Neural cell (in vitro differentiated cells): ENCODE measurements around the gene CELF4. TPM values are rescaled to one million over a fixed set of nuclear protein-coding genes. Genes with fewer than 3 reads are reported as not detected.

Source experiments
- H2AFZ ChIP-seq: fragments of 200-600, 300-800 bp; sonication (generic), shearing (Covaris generic); 2 replicates; pipeline ENCODE4 v1.6.0; 2014; ENCODE audit warnings: low read depth, mild to moderate bottlenecking, antibody characterized with exemption, low read length, moderate library complexity
- H3F3A ChIP-seq: fragments of 200-600 bp; shearing (Covaris generic); 2 replicates; pipeline ENCODE4 v1.6.1; 2016; ENCODE audit warnings: mild to moderate bottlenecking, moderate library complexity, mixed read lengths, antibody characterized with exemption, low read length; ENCODE audit not compliant: insufficient read depth, poor library complexity, severe bottlenecking
- H3K27ac ChIP-seq: fragments of 200-600, 300-800 bp; sonication (generic), shearing (Covaris generic); 2 replicates; pipeline ENCODE4 v1.5.1; 2014; ENCODE audit warnings: mild to moderate bottlenecking, low read length, moderate library complexity
- H3K27me3 ChIP-seq: fragments of 300-800, 200-600 bp; sonication (generic), shearing (Covaris generic); 2 replicates; pipeline ENCODE4 v1.6.0; 2014; ENCODE audit warnings: mild to moderate bottlenecking, low read depth, low read length, moderate library complexity; ENCODE audit not compliant: insufficient read depth
- H3K36me3 ChIP-seq: fragments of 300-800, 200-600 bp; sonication (generic), shearing (Covaris generic); 2 replicates; pipeline ENCODE4 v1.5.1; 2014; ENCODE audit warnings: mild to moderate bottlenecking, antibody characterized with exemption, low read length, moderate library complexity; ENCODE audit not compliant: insufficient read depth
- H3K4me2 ChIP-seq: fragments of 300-800, 200-600 bp; sonication (generic), shearing (Covaris generic); 2 replicates; pipeline ENCODE4 v1.6.0; 2014; ENCODE audit warnings: mild to moderate bottlenecking, low read length
- H3K4me3 ChIP-seq: fragments of 300-800, 200-600 bp; sonication (generic), shearing (Covaris generic); 2 replicates; pipeline ENCODE4 v1.5.1; 2014; ENCODE audit warnings: mild to moderate bottlenecking, low read length, moderate library complexity
- H3K79me2 ChIP-seq: fragments of 200-600 bp; shearing (Covaris generic); replicated peaks from 2 replicates; pipeline ENCODE4 v1.6.0; 2014; ENCODE audit warnings: mild to moderate bottlenecking, low read length, moderate library complexity; ENCODE audit not compliant: insufficient read depth
- H3K9ac ChIP-seq: fragments of 300-800, 200-600 bp; sonication (generic), shearing (Covaris generic); 2 replicates; pipeline ENCODE4 v1.6.1; 2016; ENCODE audit warnings: mild to moderate bottlenecking, low read length, mixed read lengths
- H3K9me2 ChIP-seq: fragments of 200-600 bp; shearing (Covaris generic); 2 replicates; pipeline ENCODE4 v1.6.1; 2016; ENCODE audit warnings: mild to moderate bottlenecking, low read length, mixed read lengths; ENCODE audit not compliant: insufficient read depth
- H3K9me3 ChIP-seq: fragments of 200-600, 300-800 bp; sonication (generic), shearing (Covaris generic); 2 replicates; pipeline ENCODE4 v1.6.1; 2016; ENCODE audit warnings: mild to moderate bottlenecking, mixed run types, low read length, moderate library complexity, mixed read lengths
- H4K20me1 ChIP-seq: fragments of 200-600 bp; shearing (Covaris generic); 2 replicates; pipeline ENCODE4 v1.6.1; 2016; ENCODE audit warnings: mild to moderate bottlenecking, mixed run types; ENCODE audit not compliant: insufficient read depth
- EP300 ChIP-seq: fragments of 450-650 bp; conservative IDR thresholded peaks from 2 replicates; pipeline ENCODE4 v1.6.1; 2014; ENCODE audit warnings: antibody characterized with exemption, mild to moderate bottlenecking, moderate library complexity; ENCODE audit not compliant: poor library complexity, severe bottlenecking
- EZH2 ChIP-seq: fragments of 200-600, 300-800 bp; shearing (Covaris generic), sonication (generic); IDR thresholded peaks from 2 replicates; pipeline ENCODE4 v1.6.1; 2014; ENCODE audit warnings: antibody characterized with exemption, low read length, borderline replicate concordance, mild to moderate bottlenecking; ENCODE audit not compliant: insufficient read depth, poor library complexity, severe bottlenecking
- MXI1 ChIP-seq: fragments of 450-650 bp; conservative IDR thresholded peaks from 2 replicates; pipeline ENCODE4 v1.6.1; 2014; ENCODE audit warnings: antibody characterized with exemption, mild to moderate bottlenecking; ENCODE audit not compliant: poor library complexity, severe bottlenecking
- POLR2AphosphoS5 ChIP-seq: IDR thresholded peaks from 2 replicates; pipeline ENCODE4 v1.6.1; 2012
- RAD21 ChIP-seq: fragments of 450-650 bp; conservative IDR thresholded peaks from 2 replicates; pipeline ENCODE4 v1.6.1; 2014; ENCODE audit warnings: antibody characterized with exemption, mild to moderate bottlenecking, moderate library complexity
- REST ChIP-seq: IDR thresholded peaks from 2 replicates; pipeline ENCODE4 v1.6.1; 2012; ENCODE audit warnings: borderline replicate concordance
- SMC3 ChIP-seq: fragments of 450-650 bp; conservative IDR thresholded peaks from 2 replicates; pipeline ENCODE4 v1.6.1; 2014; ENCODE audit warnings: antibody characterized with exemption, mild to moderate bottlenecking, moderate library complexity; ENCODE audit not compliant: poor library complexity
- TAF1 ChIP-seq: IDR thresholded peaks from 2 replicates; pipeline ENCODE4 v1.6.1; 2012; ENCODE audit warnings: low read depth
- polyA plus RNA-seq: library from polyadenylated mRNA; depleted of rRNA; stranded (reverse); fragments of >200 nt; gene quantifications from 2 replicates; pipeline ENCODE4 v1.2.3, GENCODE V29; 2014
- TF ChIP-seq, protein P1 (sequence below): fragments of 450-650 bp; IDR thresholded peaks from 2 replicates; pipeline ENCODE4 v1.5.1; 2014; ENCODE audit warnings: antibody characterized with exemption, mild to moderate bottlenecking, moderate library complexity; ENCODE audit not compliant: poor library complexity, severe bottlenecking

The CELF4 gene
- polyA plus RNA-seq, 1 donor from 2014 or later, result 191 TPM

- Histone ChIP-seq H3K27ac (no peak overlapping the region), H3K4me2 (no peak overlapping the region), H3K79me2 (no peaks in the 10 kb centered on the region), H3K27me3 (no peaks in the 10 kb centered on the region), H4K20me1 (peaks cover 8% of the 10 kb centered on the region), H3K9ac (no peak overlapping the region), H3K9me3 (no peaks in the 10 kb centered on the region), H3F3A (no peaks in the 10 kb centered on the region), H3K9me2 (no peaks in the 10 kb centered on the region), H2AFZ (no peak overlapping the region), H3K4me3 (no peak overlapping the region), H3K36me3 (no peaks in the 10 kb centered on the region)
- TF ChIP-seq MXI1 (no peak), RAD21 (no peak), EZH2 (no peak), SMC3 (no peak), REST (no peak), TAF1 (no peak), POLR2AphosphoS5 (no peak), EP300 (no peak)
- TF ChIP-seq, protein P1, sequence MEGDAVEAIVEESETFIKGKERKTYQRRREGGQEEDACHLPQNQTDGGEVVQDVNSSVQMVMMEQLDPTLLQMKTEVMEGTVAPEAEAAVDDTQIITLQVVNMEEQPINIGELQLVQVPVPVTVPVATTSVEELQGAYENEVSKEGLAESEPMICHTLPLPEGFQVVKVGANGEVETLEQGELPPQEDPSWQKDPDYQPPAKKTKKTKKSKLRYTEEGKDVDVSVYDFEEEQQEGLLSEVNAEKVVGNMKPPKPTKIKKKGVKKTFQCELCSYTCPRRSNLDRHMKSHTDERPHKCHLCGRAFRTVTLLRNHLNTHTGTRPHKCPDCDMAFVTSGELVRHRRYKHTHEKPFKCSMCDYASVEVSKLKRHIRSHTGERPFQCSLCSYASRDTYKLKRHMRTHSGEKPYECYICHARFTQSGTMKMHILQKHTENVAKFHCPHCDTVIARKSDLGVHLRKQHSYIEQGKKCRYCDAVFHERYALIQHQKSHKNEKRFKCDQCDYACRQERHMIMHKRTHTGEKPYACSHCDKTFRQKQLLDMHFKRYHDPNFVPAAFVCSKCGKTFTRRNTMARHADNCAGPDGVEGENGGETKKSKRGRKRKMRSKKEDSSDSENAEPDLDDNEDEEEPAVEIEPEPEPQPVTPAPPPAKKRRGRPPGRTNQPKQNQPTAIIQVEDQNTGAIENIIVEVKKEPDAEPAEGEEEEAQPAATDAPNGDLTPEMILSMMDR, result no peak
Observed at GRCh38 chr18:37495354-37495753, 70.2 kb downstream of the CELF4 start.

DNA sequence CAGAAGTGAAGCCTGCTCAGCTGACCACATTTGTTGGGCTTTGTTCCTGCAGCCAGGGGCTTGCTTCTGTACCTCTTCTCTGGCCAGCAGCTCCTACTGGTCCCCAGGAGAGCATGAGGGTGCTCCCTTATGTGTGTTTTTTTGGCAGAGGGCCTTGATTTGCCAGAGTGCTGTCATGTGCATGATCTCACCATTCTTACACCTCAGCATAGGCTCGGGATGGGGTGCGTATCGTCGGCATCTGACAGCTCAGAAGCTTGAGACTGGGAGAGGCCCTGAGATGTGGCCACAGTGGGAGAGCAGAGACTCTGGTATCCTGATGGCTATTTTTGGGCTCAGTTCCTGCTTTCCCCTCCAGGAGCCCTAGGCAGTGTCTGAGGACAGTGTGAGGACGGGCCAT, 71.2 kb downstream of the CELF4 start:
- no peaks in the 10 kb centered on the region for H3K27me3 ChIP-seq
- H3K9me3 ChIP-seq, result no peaks in the 10 kb centered on the region
- no peak overlapping the region for H3K4me3 ChIP-seq
- TF ChIP-seq SMC3, result no peak
- no peak for TF ChIP-seq REST
- no peak for TF ChIP-seq EZH2
- no peak for TF ChIP-seq TAF1
- no peak for TF ChIP-seq EP300
- TF ChIP-seq MXI1, result no peak
- TF ChIP-seq POLR2AphosphoS5, result no peak
- TF ChIP-seq RAD21, result no peak
- TF ChIP-seq, protein P1, result no peak
- peaks cover 8% of the 10 kb centered on the region for H4K20me1 ChIP-seq
- no peaks in the 10 kb centered on the region for H3K9me2 ChIP-seq
- H3K9ac ChIP-seq, result no peak overlapping the region
- H3K4me2 ChIP-seq, result no peak overlapping the region
- no peaks in the 10 kb centered on the region for H3K79me2 ChIP-seq
- no peak overlapping the region for H2AFZ ChIP-seq
- no peaks in the 10 kb centered on the region for H3K36me3 ChIP-seq
- no peak overlapping the region for H3K27ac ChIP-seq
- no peaks in the 10 kb centered on the region for H3F3A ChIP-seq
